ENCODE results near the gene C1QTNF4. TPM values are rescaled to one million over a fixed set of nuclear protein-coding genes. Genes with fewer than 3 reads are reported as not detected.

Gene C1QTNF4
- total and polyA plus RNA-seq, 2 of the 13 experiments (the other 11 are each of a cell fraction or from before 2014, with no cell fraction given) = not detected

- TF ChIP-seq, protein P1, sequence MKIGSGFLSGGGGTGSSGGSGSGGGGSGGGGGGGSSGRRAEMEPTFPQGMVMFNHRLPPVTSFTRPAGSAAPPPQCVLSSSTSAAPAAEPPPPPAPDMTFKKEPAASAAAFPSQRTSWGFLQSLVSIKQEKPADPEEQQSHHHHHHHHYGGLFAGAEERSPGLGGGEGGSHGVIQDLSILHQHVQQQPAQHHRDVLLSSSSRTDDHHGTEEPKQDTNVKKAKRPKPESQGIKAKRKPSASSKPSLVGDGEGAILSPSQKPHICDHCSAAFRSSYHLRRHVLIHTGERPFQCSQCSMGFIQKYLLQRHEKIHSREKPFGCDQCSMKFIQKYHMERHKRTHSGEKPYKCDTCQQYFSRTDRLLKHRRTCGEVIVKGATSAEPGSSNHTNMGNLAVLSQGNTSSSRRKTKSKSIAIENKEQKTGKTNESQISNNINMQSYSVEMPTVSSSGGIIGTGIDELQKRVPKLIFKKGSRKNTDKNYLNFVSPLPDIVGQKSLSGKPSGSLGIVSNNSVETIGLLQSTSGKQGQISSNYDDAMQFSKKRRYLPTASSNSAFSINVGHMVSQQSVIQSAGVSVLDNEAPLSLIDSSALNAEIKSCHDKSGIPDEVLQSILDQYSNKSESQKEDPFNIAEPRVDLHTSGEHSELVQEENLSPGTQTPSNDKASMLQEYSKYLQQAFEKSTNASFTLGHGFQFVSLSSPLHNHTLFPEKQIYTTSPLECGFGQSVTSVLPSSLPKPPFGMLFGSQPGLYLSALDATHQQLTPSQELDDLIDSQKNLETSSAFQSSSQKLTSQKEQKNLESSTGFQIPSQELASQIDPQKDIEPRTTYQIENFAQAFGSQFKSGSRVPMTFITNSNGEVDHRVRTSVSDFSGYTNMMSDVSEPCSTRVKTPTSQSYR (CRISPR knock-in tag; IDR thresholded peaks at IDR 0.05; ENCODE audit: borderline replicate concordance) = peak; percentile 96
- TF ChIP-seq, protein P2, sequence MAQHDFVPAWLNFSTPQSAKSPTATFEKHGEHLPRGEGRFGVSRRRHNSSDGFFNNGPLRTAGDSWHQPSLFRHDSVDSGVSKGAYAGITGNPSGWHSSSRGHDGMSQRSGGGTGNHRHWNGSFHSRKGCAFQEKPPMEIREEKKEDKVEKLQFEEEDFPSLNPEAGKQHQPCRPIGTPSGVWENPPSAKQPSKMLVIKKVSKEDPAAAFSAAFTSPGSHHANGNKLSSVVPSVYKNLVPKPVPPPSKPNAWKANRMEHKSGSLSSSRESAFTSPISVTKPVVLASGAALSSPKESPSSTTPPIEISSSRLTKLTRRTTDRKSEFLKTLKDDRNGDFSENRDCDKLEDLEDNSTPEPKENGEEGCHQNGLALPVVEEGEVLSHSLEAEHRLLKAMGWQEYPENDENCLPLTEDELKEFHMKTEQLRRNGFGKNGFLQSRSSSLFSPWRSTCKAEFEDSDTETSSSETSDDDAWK (CRISPR knock-in tag; IDR thresholded peaks at IDR 0.05) = no peak
- TF ChIP-seq, protein P3, sequence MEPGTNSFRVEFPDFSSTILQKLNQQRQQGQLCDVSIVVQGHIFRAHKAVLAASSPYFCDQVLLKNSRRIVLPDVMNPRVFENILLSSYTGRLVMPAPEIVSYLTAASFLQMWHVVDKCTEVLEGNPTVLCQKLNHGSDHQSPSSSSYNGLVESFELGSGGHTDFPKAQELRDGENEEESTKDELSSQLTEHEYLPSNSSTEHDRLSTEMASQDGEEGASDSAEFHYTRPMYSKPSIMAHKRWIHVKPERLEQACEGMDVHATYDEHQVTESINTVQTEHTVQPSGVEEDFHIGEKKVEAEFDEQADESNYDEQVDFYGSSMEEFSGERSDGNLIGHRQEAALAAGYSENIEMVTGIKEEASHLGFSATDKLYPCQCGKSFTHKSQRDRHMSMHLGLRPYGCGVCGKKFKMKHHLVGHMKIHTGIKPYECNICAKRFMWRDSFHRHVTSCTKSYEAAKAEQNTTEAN (CRISPR knock-in tag; conservative IDR thresholded peaks at IDR 0.05) = 0 out of 2 replicates have a peak, but pooled peaks have one; percentile 39
- peak; percentile 98 for TF ChIP-seq HDAC2 (CRISPR knock-in tag; IDR thresholded peaks at IDR 0.05)
- TF ChIP-seq, protein P4, sequence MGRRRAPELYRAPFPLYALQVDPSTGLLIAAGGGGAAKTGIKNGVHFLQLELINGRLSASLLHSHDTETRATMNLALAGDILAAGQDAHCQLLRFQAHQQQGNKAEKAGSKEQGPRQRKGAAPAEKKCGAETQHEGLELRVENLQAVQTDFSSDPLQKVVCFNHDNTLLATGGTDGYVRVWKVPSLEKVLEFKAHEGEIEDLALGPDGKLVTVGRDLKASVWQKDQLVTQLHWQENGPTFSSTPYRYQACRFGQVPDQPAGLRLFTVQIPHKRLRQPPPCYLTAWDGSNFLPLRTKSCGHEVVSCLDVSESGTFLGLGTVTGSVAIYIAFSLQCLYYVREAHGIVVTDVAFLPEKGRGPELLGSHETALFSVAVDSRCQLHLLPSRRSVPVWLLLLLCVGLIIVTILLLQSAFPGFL (CRISPR knock-in tag; IDR thresholded peaks at IDR 0.05) = no peak
- TF ChIP-seq, protein P5, sequence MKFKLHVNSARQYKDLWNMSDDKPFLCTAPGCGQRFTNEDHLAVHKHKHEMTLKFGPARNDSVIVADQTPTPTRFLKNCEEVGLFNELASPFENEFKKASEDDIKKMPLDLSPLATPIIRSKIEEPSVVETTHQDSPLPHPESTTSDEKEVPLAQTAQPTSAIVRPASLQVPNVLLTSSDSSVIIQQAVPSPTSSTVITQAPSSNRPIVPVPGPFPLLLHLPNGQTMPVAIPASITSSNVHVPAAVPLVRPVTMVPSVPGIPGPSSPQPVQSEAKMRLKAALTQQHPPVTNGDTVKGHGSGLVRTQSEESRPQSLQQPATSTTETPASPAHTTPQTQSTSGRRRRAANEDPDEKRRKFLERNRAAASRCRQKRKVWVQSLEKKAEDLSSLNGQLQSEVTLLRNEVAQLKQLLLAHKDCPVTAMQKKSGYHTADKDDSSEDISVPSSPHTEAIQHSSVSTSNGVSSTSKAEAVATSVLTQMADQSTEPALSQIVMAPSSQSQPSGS (CRISPR knock-in tag; IDR thresholded peaks at IDR 0.05) = peak; percentile 79
- no peak for TF ChIP-seq NFE2 (CRISPR knock-in tag; IDR thresholded peaks at IDR 0.05)
- no peak for TF ChIP-seq PBX3 (CRISPR knock-in tag; IDR thresholded peaks at IDR 0.05; ENCODE audit: borderline replicate concordance)
- no peak for TF ChIP-seq ZNF841 (CRISPR knock-in tag; IDR thresholded peaks at IDR 0.05; ENCODE audit: borderline replicate concordance)
- TF ChIP-seq, protein P6, sequence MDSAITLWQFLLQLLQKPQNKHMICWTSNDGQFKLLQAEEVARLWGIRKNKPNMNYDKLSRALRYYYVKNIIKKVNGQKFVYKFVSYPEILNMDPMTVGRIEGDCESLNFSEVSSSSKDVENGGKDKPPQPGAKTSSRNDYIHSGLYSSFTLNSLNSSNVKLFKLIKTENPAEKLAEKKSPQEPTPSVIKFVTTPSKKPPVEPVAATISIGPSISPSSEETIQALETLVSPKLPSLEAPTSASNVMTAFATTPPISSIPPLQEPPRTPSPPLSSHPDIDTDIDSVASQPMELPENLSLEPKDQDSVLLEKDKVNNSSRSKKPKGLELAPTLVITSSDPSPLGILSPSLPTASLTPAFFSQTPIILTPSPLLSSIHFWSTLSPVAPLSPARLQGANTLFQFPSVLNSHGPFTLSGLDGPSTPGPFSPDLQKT (CRISPR knock-in tag; IDR thresholded peaks at IDR 0.05; ENCODE audit: borderline replicate concordance) = 0 out of 2 replicates have a peak, but pooled peaks have one; percentile 3
- 0 out of 2 replicates have a peak, but pooled peaks have one; percentile 58 for TF ChIP-seq SOX5 (CRISPR knock-in tag; IDR thresholded peaks at IDR 0.05; ENCODE audit: borderline replicate concordance)
- TF ChIP-seq MXI1 (IDR thresholded peaks at IDR 0.05; ENCODE audit: borderline replicate concordance, low read depth, low read length) = peak; percentile 83; the same call in 2 of the 3 replicates
- TF ChIP-seq EP300 (IDR thresholded peaks at IDR 0.05; ENCODE audit: low read depth in 2 of 2, low read length in 2 of 2) = peak in 1 of 2 experiments; percentile 55; a peak in 2 of 4 replicates
- peak; percentile 72 for TF ChIP-seq EP300 (CRISPR knock-in tag; IDR thresholded peaks at IDR 0.05; ENCODE audit: borderline replicate concordance)
Observed at GRCh38 chr11:47578524-47579494, 15.4 kb downstream of the C1QTNF4 start, which contains the start of the genes KBTBD4 and NDUFS3 (continued).
